HPDE6-E6E7 (cell line): ENCODE results near the gene INAVA.

Source experiments
- DNase-seq: peaks from one replicate; pipeline ENCODE4 v3.0.0; 2011; ENCODE audit warnings: missing footprints; ENCODE audit errors: extremely low spot score

Gene INAVA

GRCh38 chr1:200875416-200875815 is 19.3 kb upstream of the INAVA start:
- DNase-seq: no peak

GRCh38 chr1:200877010-200877409 is 17.7 kb upstream of the INAVA start:
- DNase-seq: no peak

GRCh38 chr1:200877839-200878551 is 16.7 kb upstream of the INAVA start:
- DNase-seq: no peak

GRCh38 chr1:200880212-200880611 is 14.5 kb upstream of the INAVA start:
- no peak for DNase-seq

GRCh38 chr1:200883118-200883517 is 11.6 kb upstream of the INAVA start:
- no peak for DNase-seq

GRCh38 chr1:200885623-200886402 is 8.9 kb upstream of the INAVA start:
- no peak for DNase-seq

GRCh38 chr1:200886594-200886993 is 8.1 kb upstream of the INAVA start:
- DNase-seq: no peak

- no peak for DNase-seq
Observed at GRCh38 chr1:200887036-200887435, 7.7 kb upstream of the INAVA start.

GRCh38 chr1:200887772-200888348 is 6.8 kb upstream of the INAVA start:
- no peak for DNase-seq

GRCh38 chr1:200888349-200888838 is 6.3 kb upstream of the INAVA start:
- DNase-seq: no peak

- DNase-seq: no peak
Observed at GRCh38 chr1:200889571-200889970, 5.1 kb upstream of the INAVA start.

- no peak for DNase-seq
Observed at GRCh38 chr1:200890027-200890426, 4.7 kb upstream of the INAVA start.

GRCh38 chr1:200890818-200891773 is 3.6 kb upstream of the INAVA start:
- no peak for DNase-seq

GRCh38 chr1:200891774-200892157 is 2.9 kb upstream of the INAVA start:
- no peak for DNase-seq

GRCh38 chr1:200892546-200892945 is 2.2 kb upstream of the INAVA start:
- no peak for DNase-seq

GRCh38 chr1:200892958-200893357 is 1.7 kb upstream of the INAVA start:
- DNase-seq: no peak

GRCh38 chr1:200893411-200893901 is 1.2 kb upstream of the INAVA start:
- DNase-seq: no peak

GRCh38 chr1:200895443-200895789 is 716 bp downstream of the INAVA start:
- no peak for DNase-seq

GRCh38 chr1:200895801-200896530 is 1.3 kb downstream of the INAVA start:
- no peak for DNase-seq

- DNase-seq: peak; percentile 91
Observed at GRCh38 chr1:200896531-200897196, 2.0 kb downstream of the INAVA start.
